ENCODE data around the gene HS3ST6.
"Not testable (repeated sequence)": the region's sequence is repeated elsewhere in the genome, so short reads cannot be mapped to it uniquely, and the experiment has no call there.

HS3ST6 gene

GRCh38 chr16:1946495-1947368, 28.5 kb upstream of the HS3ST6 start:
- no peak for DNase-seq

GRCh38 chr16:1945559-1946391, 27.6 kb upstream of the HS3ST6 start:
- DNase-seq = no peak

- DNase-seq = no peak
Measured at GRCh38 chr16:1944612-1945199, 26.5 kb upstream of the HS3ST6 start.

- peak; percentile 99 for DNase-seq
Measured at GRCh38 chr16:1942810-1943726, 24.9 kb upstream of the HS3ST6 start, which contains the start of gene MSRB1. TSS of gene MSRB1 (minus strand) at chr16:1943199. CDS start at chr16:1943156, 43 bp downstream.

GRCh38 chr16:1942047-1942809, 24.0 kb upstream of the HS3ST6 start:
- DNase-seq = no peak

- DNase-seq = no peak
Measured at GRCh38 chr16:1941162-1942046, 23.2 kb upstream of the HS3ST6 start.

GRCh38 chr16:1940273-1941161, 22.3 kb upstream of the HS3ST6 start:
- DNase-seq = no peak

- DNase-seq = not testable (repeated sequence)
Measured at GRCh38 chr16:1939833-1940232, 21.6 kb upstream of the HS3ST6 start.

- DNase-seq = no peak
Measured at GRCh38 chr16:1938910-1939309, 20.7 kb upstream of the HS3ST6 start.

- DNase-seq = no peak
Measured at GRCh38 chr16:1938316-1938715, 20.1 kb upstream of the HS3ST6 start.

- no peak for DNase-seq
Measured at GRCh38 chr16:1936945-1937479, 18.8 kb upstream of the HS3ST6 start.

GRCh38 chr16:1933097-1933661, 15.0 kb upstream of the HS3ST6 start:
- no peak for DNase-seq

- DNase-seq = no peak
Measured at GRCh38 chr16:1932050-1933028, 14.1 kb upstream of the HS3ST6 start.

- no peak for DNase-seq
Measured at GRCh38 chr16:1930338-1930720, 12.1 kb upstream of the HS3ST6 start.

- peak; percentile 95 for DNase-seq
Measured at GRCh38 chr16:1929578-1930337, 11.5 kb upstream of the HS3ST6 start.

- DNase-seq = no peak
Measured at GRCh38 chr16:1929105-1929504, 10.9 kb upstream of the HS3ST6 start.

- DNase-seq = no peak
Measured at GRCh38 chr16:1926271-1926670, 8.1 kb upstream of the HS3ST6 start.

All from T-helper 9 cell (primary cell).